DMS153 treated with DMSO at 0.1 percent for 48 hours (cell line): ENCODE data around the gene ANTXR1.

Experiments
- DNase-seq: peaks from one replicate; lab custom pipeline; 2025; ENCODE audit not compliant: unreplicated experiment; lab: John Stamatoyannopoulos, UW

Gene ANTXR1

GRCh38 chr2:69298862-69299261, 285.9 kb downstream of the ANTXR1 start:
- no peak for DNase-seq
